ENCODE data around the gene ARID1B. TPM values are rescaled to one million over a fixed set of nuclear protein-coding genes. Genes with fewer than 3 reads are reported as not detected.

Gene ARID1B

DNA sequence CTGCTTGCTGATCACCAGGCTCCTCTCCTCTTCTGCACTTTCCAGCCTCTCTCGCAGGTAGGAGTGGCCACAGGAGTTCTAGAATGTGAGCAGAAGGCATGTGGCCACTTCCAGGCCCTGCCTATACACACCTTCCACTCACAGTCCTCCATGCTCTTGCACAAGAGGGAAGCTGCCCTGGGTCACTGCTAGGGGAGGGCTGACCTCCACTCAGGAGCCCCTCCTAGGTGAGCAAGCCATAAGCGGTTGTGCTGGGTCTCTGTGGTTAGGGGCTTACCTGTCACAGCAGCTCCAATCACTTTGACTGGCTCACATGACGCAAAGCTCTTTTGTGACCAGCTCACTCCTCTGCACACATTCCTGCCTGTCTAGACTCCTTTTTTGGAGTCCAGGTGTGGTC, 477.9 kb downstream of the ARID1B start:
- Histone ChIP-seq H3K18ac (ENCODE audit: low read length) (no peak overlapping the region), H3K27me3 (ENCODE audit: control insufficient read depth in 3 of 3, insufficient read depth in 3 of 3, low read depth in 1 of 3, low read length in 3 of 3) (peaks cover 0 to 13% (median 0%) of the 10 kb centered on the region in 3 experiments), H4K91ac (ENCODE audit: low read depth, low read length, poor library complexity) (no peak overlapping the region), H3K9me3 (replicated peaks in 1 of 2; ENCODE audit: control insufficient read depth in 2 of 2, insufficient read depth in 1 of 2, low read depth in 1 of 2, low read length in 2 of 2) (no peaks in the 10 kb centered on the region), H3K4me3 (ENCODE audit: low read length in 2 of 2) (no peak overlapping the region), H3K4me1 (ENCODE audit: control insufficient read depth in 2 of 2, insufficient read depth in 1 of 2, low read depth in 1 of 2, low read length in 2 of 2) (peaks cover 0 to 2% of the 10 kb centered on the region in 2 donors), H3K4me2 (ENCODE audit: insufficient read depth, low read length, poor library complexity, severe bottlenecking) (no peak overlapping the region), H2BK15ac (ENCODE audit: low read length) (peak overlapping the region; percentile 16), H3K9ac (ENCODE audit: low read depth, low read length, poor library complexity) (no peak overlapping the region), H2BK120ac (ENCODE audit: low read depth, low read length) (no peak overlapping the region), H3K4ac (ENCODE audit: low read length) (peak overlapping the region; percentile 10), H2BK5ac (ENCODE audit: low read length) (no peak overlapping the region), H3K79me1 (ENCODE audit: low read depth, low read length) (no peaks in the 10 kb centered on the region), H3K36me3 (replicated peaks in 1 of 2; ENCODE audit: control insufficient read depth in 2 of 2, insufficient read depth in 2 of 2, low read length in 2 of 2) (no peaks in the 10 kb centered on the region), H2BK12ac (ENCODE audit: low read length) (no peak overlapping the region), H2AFZ (ENCODE audit: low read length) (no peak overlapping the region), H3K27ac (replicated peaks; ENCODE audit: low read length) (no peak overlapping the region), H4K8ac (ENCODE audit: low read depth, low read length) (no peak overlapping the region), H2AK5ac (ENCODE audit: low read depth, low read length) (no peak overlapping the region), H3K14ac (ENCODE audit: low read length) (no peak overlapping the region), H3K23ac (ENCODE audit: low read depth, low read length, poor library complexity) (no peak overlapping the region)
- WGBS, 2 donors (ENCODE audit: extremely low coverage in 2 of 2, insufficient read length in 2 of 2, insufficient replicate concordance in 1 of 2) = no CpG with 5 or more reads among the region's 3 CpGs
- DNase-seq (ENCODE audit: low spot score) = no peak

DNA sequence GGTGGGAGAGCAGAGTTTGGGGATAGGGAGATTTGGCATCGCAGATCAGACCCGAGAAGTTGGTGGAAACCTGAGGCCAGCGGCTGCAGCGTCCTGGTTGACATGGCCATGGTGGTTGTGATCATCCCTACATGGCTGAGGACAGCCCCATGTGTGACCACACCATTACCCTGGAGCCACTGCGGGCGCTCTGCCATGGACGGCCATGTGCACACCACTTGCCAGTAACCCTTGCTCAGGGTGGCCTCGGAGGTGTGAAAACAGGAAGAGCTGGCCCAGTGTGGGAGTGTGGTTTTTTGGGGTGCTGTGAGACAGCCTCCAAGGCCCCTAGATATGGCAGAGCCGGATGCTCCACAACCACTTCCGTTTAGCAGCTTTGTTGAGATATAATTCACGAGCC, 481.7 kb downstream of the ARID1B start:
- no peak overlapping the region for H2BK15ac ChIP-seq (ENCODE audit: low read length)
- no peak overlapping the region for H3K4ac ChIP-seq (ENCODE audit: low read length)
- no peak for DNase-seq (ENCODE audit: low spot score)
- H2AFZ ChIP-seq (ENCODE audit: low read length) = no peak overlapping the region
- no peak overlapping the region for H2BK120ac ChIP-seq (ENCODE audit: low read depth, low read length)
- H3K36me3 ChIP-seq (replicated peaks in 1 of 2; ENCODE audit: control insufficient read depth in 2 of 2, insufficient read depth in 2 of 2, low read length in 2 of 2) = no peaks in the 10 kb centered on the region
- H3K18ac ChIP-seq (ENCODE audit: low read length) = no peak overlapping the region
- no peak overlapping the region for H3K4me3 ChIP-seq (ENCODE audit: low read length in 2 of 2)
- no peak overlapping the region for H4K91ac ChIP-seq (ENCODE audit: low read depth, low read length, poor library complexity)
- H2BK12ac ChIP-seq (ENCODE audit: low read length) = no peak overlapping the region
- H3K9me3 ChIP-seq (replicated peaks in 1 of 2; ENCODE audit: control insufficient read depth in 2 of 2, insufficient read depth in 1 of 2, low read depth in 1 of 2, low read length in 2 of 2) = no peaks in the 10 kb centered on the region
- H3K4me2 ChIP-seq (ENCODE audit: insufficient read depth, low read length, poor library complexity, severe bottlenecking) = no peak overlapping the region
- H3K79me1 ChIP-seq (ENCODE audit: low read depth, low read length) = no peaks in the 10 kb centered on the region
- peaks cover 0 to 2% of the 10 kb centered on the region in 2 donors for H3K4me1 ChIP-seq (ENCODE audit: control insufficient read depth in 2 of 2, insufficient read depth in 1 of 2, low read depth in 1 of 2, low read length in 2 of 2)
- no peak overlapping the region for H3K14ac ChIP-seq (ENCODE audit: low read length)
- no peak overlapping the region for H3K9ac ChIP-seq (ENCODE audit: low read depth, low read length, poor library complexity)
- peak overlapping the region; percentile 26 for H2AK5ac ChIP-seq (ENCODE audit: low read depth, low read length)
- WGBS, 2 donors (ENCODE audit: extremely low coverage in 2 of 2, insufficient read length in 2 of 2, insufficient replicate concordance in 1 of 2) = no CpG with 5 or more reads among the region's 11 CpGs
- peak overlapping the region; percentile 28 for H2BK5ac ChIP-seq (ENCODE audit: low read length)
- H3K27ac ChIP-seq (replicated peaks; ENCODE audit: low read length) = no peak overlapping the region
- no peak overlapping the region for H3K23ac ChIP-seq (ENCODE audit: low read depth, low read length, poor library complexity)
- no peak overlapping the region for H4K8ac ChIP-seq (ENCODE audit: low read depth, low read length)
- peaks cover 0 to 6% (median 0%) of the 10 kb centered on the region in 3 experiments for H3K27me3 ChIP-seq (ENCODE audit: control insufficient read depth in 3 of 3, insufficient read depth in 3 of 3, low read depth in 1 of 3, low read length in 3 of 3)

DNA sequence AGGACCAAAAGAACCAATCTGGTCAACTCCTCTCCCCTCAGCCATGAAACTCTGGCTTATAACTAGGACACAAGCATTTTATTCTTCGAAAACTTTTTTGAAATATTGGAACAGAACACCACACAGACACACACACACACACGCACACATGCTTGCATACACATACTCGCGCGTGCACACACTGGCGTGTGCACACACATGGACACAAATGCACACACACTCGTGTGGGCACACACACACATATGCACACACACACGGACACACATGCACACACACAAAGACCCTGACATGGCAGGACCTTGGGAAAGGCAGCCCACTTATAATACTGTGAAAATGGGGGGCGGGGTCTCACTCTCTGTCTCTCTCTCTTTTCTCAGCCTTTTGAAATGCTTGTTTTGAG, 482.3 kb downstream of the ARID1B start:
- no peak for DNase-seq (ENCODE audit: low spot score)
- Histone ChIP-seq H2BK12ac (ENCODE audit: low read length) (peak overlapping the region; percentile 35), H2AFZ (ENCODE audit: low read length) (no peak overlapping the region), H2BK15ac (ENCODE audit: low read length) (no peak overlapping the region), H4K91ac (ENCODE audit: low read depth, low read length, poor library complexity) (no peak overlapping the region), H3K9ac (ENCODE audit: low read depth, low read length, poor library complexity) (peak overlapping the region; percentile 25), H3K4me2 (ENCODE audit: insufficient read depth, low read length, poor library complexity, severe bottlenecking) (no peak overlapping the region), H3K27ac (replicated peaks; ENCODE audit: low read length) (no peak overlapping the region), H3K14ac (ENCODE audit: low read length) (peak overlapping the region; percentile 89), H3K36me3 (replicated peaks in 1 of 2; ENCODE audit: control insufficient read depth in 2 of 2, insufficient read depth in 2 of 2, low read length in 2 of 2) (no peaks in the 10 kb centered on the region), H3K4ac (ENCODE audit: low read length) (no peak overlapping the region), H3K4me3 (ENCODE audit: low read length in 2 of 2) (peak overlapping the region in 1 of 2 donors; percentile 69), H4K8ac (ENCODE audit: low read depth, low read length) (no peak overlapping the region), H3K79me1 (ENCODE audit: low read depth, low read length) (no peaks in the 10 kb centered on the region), H2AK5ac (ENCODE audit: low read depth, low read length) (no peak overlapping the region), H3K4me1 (ENCODE audit: control insufficient read depth in 2 of 2, insufficient read depth in 1 of 2, low read depth in 1 of 2, low read length in 2 of 2) (peaks cover 0 to 2% of the 10 kb centered on the region in 2 donors), H3K23ac (ENCODE audit: low read depth, low read length, poor library complexity) (no peak overlapping the region), H2BK120ac (ENCODE audit: low read depth, low read length) (no peak overlapping the region), H3K9me3 (replicated peaks in 1 of 2; ENCODE audit: control insufficient read depth in 2 of 2, insufficient read depth in 1 of 2, low read depth in 1 of 2, low read length in 2 of 2) (no peaks in the 10 kb centered on the region), H2BK5ac (ENCODE audit: low read length) (no peak overlapping the region), H3K27me3 (ENCODE audit: control insufficient read depth in 3 of 3, insufficient read depth in 3 of 3, low read depth in 1 of 3, low read length in 3 of 3) (peaks cover 0 to 6% (median 0%) of the 10 kb centered on the region in 3 experiments), H3K18ac (ENCODE audit: low read length) (no peak overlapping the region)
- WGBS, 2 donors (ENCODE audit: extremely low coverage in 2 of 2, insufficient read length in 2 of 2, insufficient replicate concordance in 1 of 2) = no CpG with 5 or more reads among the region's 9 CpGs

Small RNAs within 50 kb of the gene (small RNA-seq; reads per million reads assigned to genes)
- gene AL355297.2 (ENCODE audit: insufficient read depth) (not detected), gene MIR4466 (ENCODE audit: insufficient read depth) (not detected)
